Sigmoid colon (tissue), 7 donors: ENCODE measurements around the gene CD276. TPM values are rescaled to one million over a fixed set of nuclear protein-coding genes. Genes with fewer than 3 reads are reported as not detected.
"Not testable (repeated sequence)": the region's sequence is repeated elsewhere in the genome, so short reads cannot be mapped to it uniquely, and the experiment has no call there.

Experiments
- DNase-seq: peaks from one replicate; pipeline ENCODE4 v3.0.0-alpha.2; 2019
- H3K27ac ChIP-seq, 4 donors: fragments of 200-600 bp; sonication (generic); one replicate each; pipeline ENCODE4 v1.5.1; 2016 to 2019; ENCODE audit warnings: mild to moderate bottlenecking in 1 of 4
- H3K27me3 ChIP-seq, 3 donors: fragments of 200-600 bp; sonication (generic); one replicate each; pipeline ENCODE4 v1.5.1; 2019; ENCODE audit warnings: mild to moderate bottlenecking in 1 of 3
- H3K36me3 ChIP-seq, 4 donors: fragments of 200-600 bp; sonication (generic); one replicate each; pipeline ENCODE4 v1.5.1; 2016 to 2019
- H3K4me1 ChIP-seq, 4 donors: fragments of 200-600 bp; sonication (generic); one replicate each; pipeline ENCODE4 v1.5.1; 2017 to 2019
- H3K4me3 ChIP-seq, 4 donors: fragments of 200-600 bp; sonication (generic); one replicate each; pipeline ENCODE4 v1.5.1; 2017 to 2019; ENCODE audit warnings: mild to moderate bottlenecking in 2 of 4, moderate library complexity in 1 of 4
- H3K9me3 ChIP-seq, 4 donors: fragments of 200-600 bp in 3 of 4; sonication (generic) in 3 of 4; one replicate each; pipeline versions ENCODE4 v1.5.1 to v1.6.1; 2013 to 2019
- CTCF ChIP-seq, 4 experiments: fragments of 450-650 bp in 3 of 4; fragments of 200-600 bp in 1 of 4; IDR thresholded peaks; one replicate each; pipeline ENCODE4 v1.5.1; 2016 to 2019; ENCODE audit warnings: antibody characterized with exemption in 4 of 4, mild to moderate bottlenecking in 3 of 4, moderate library complexity in 2 of 4
- EP300 ChIP-seq, 4 donors: sonication (generic); formaldehyde crosslinking; IDR thresholded peaks; one replicate each; pipeline ENCODE4 v1.6.1; 2017; ENCODE audit warnings: antibody characterized with exemption in 4 of 4
- POLR2A ChIP-seq, 2 donors: fragments of 450-650 bp; IDR thresholded peaks; one replicate each; pipeline ENCODE4 v1.6.1; 2016; ENCODE audit warnings: antibody characterized with exemption in 2 of 2, mild to moderate bottlenecking in 2 of 2, moderate library complexity in 2 of 2
- POLR2AphosphoS5 ChIP-seq, 4 donors: sonication (generic); formaldehyde crosslinking; IDR thresholded peaks; one replicate each; pipeline ENCODE4 v1.6.1; 2017; ENCODE audit warnings: antibody characterized with exemption in 4 of 4
- WGBS, 2 donors: extraction: QIAGEN DNeasy Blood & Tissue Kit; methylation state at CpG; one replicate each; pipeline ENCODE4 v1.1.7; 2013; 5-methylcytosine and 5-hydroxymethylcytosine counted together
- intact Hi-C: fragments of 100-400 bp; cut with DNase I; formaldehyde crosslinking; loops from one replicate; pipeline ENCODE4 v1.15.1; 2023
- polyA plus RNA-seq, 3 donors: library from polyadenylated mRNA; stranded (reverse); fragments of 200-250 nt; gene quantifications; one replicate each; pipeline ENCODE4 v1.2.3, GENCODE V29; 2013
- total RNA-seq, 4 donors: library from RNA; depleted of rRNA; stranded (reverse); fragments of >200 nt; gene quantifications; one replicate each; pipeline ENCODE4 v1.1.0, GENCODE V29; 2016
- donor health status: healthy with polysubstance abuse.
- donor health status: Bipolar disorder and iron deficiency.
- donor health status: healthy.

The CD276 gene
- total and polyA plus RNA-seq, 7 donors = 15.7 to 59.8 (median 29.8) TPM

- WGBS, 2 donors = 28 to 30% methylated on average over 13 of the region's 13 CpGs
- DNase-seq = peak; percentile 89
- H3K4me3 ChIP-seq = no peak overlapping the region
Observed at GRCh38 chr15:73700041-73700842, 16.1 kb downstream of the CD276 start.

GRCh38 chr15:73702311-73703239 is 18.4 kb downstream of the CD276 start:
- H3K27me3 ChIP-seq, DNase-seq, H3K4me3 ChIP-seq, H3K4me1 ChIP-seq, H3K27ac ChIP-seq, H3K9me3 ChIP-seq: not testable (repeated sequence)
- WGBS, 2 donors = 91% methylated on average over 33 of the region's 33 CpGs
- intact Hi-C loops = loop anchor here (10.0 kb wide), 1 partner anchor 202 kb away; no protein-coding TSS in a partner anchor
- peaks cover 0 to 45% (median 11%) of the 10 kb centered on the region in 4 donors for H3K36me3 ChIP-seq

More at GRCh38 chr15:73700041-73700842, 16.1 kb downstream of the CD276 start:
- intact Hi-C loops = loop anchor here (1.0 to 10.0 kb wide), 3 partner anchors 23 to 205 kb away; no protein-coding TSS in a partner anchor
- H3K27me3 ChIP-seq = peaks cover 0 to 2% (median 0%) of the 10 kb centered on the region in 3 donors
- H3K36me3 ChIP-seq = peaks cover 0 to 29% (median 2%) of the 10 kb centered on the region in 4 donors
- no peaks in the 10 kb centered on the region for H3K9me3 ChIP-seq
- TF ChIP-seq POLR2A (IDR thresholded peaks at IDR 0.05) (no peak), POLR2AphosphoS5 (IDR thresholded peaks at IDR 0.05) (no peak), CTCF (IDR thresholded peaks at IDR 0.05) (peak; percentile 86 to 90 (median 88)), EP300 (IDR thresholded peaks at IDR 0.05) (no peak)
- H3K27ac ChIP-seq = no peak overlapping the region
- H3K4me1 ChIP-seq = peaks cover 0 to 31% (median 24%) of the 10 kb centered on the region in 4 donors

- DNase-seq, H3K4me1 ChIP-seq, H3K27ac ChIP-seq, H3K4me3 ChIP-seq, H3K27me3 ChIP-seq, H3K9me3 ChIP-seq: not testable (repeated sequence)
- WGBS, 2 donors = 93 to 94% methylated on average over 23 of the region's 23 CpGs
- intact Hi-C loops = loop anchor here (10.0 kb wide), 1 partner anchor 201 kb away; no protein-coding TSS in a partner anchor
- H3K36me3 ChIP-seq = peaks cover 3 to 56% (median 15%) of the 10 kb centered on the region in 4 donors
Observed at GRCh38 chr15:73703601-73704000, 19.4 kb downstream of the CD276 start.

GRCh38 chr15:73704142-73704868 is 20.1 kb downstream of the CD276 start:
- not testable (repeated sequence) for H3K27me3 ChIP-seq, H3K4me3 ChIP-seq, H3K27ac ChIP-seq, H3K4me1 ChIP-seq, H3K9me3 ChIP-seq, DNase-seq
- H3K36me3 ChIP-seq = peaks cover 3 to 63% (median 19%) of the 10 kb centered on the region in 4 donors
- 79 to 87% methylated on average over 23 of the region's 23 CpGs for WGBS, 2 donors
- intact Hi-C loops = loop anchor here (10.0 kb wide), 1 partner anchor 200 kb away; no protein-coding TSS in a partner anchor

- H3K36me3 ChIP-seq = peaks cover 3 to 70% (median 23%) of the 10 kb centered on the region in 4 donors
- no peak for TF ChIP-seq EP300 (IDR thresholded peaks at IDR 0.05)
- peak; percentile 34 to 73 (median 68) for TF ChIP-seq CTCF (IDR thresholded peaks at IDR 0.05)
- no peak overlapping the region for H3K27ac ChIP-seq
- 51 to 53% methylated on average over 13 of the region's 13 CpGs for WGBS, 2 donors
- H3K4me1 ChIP-seq = no peaks in the 10 kb centered on the region
- H3K27me3 ChIP-seq = no peaks in the 10 kb centered on the region
- H3K9me3 ChIP-seq = no peaks in the 10 kb centered on the region
- intact Hi-C loops = loop anchor here (10.0 kb wide), 1 partner anchor 200 kb away; no protein-coding TSS in a partner anchor
- no peak overlapping the region for H3K4me3 ChIP-seq
- DNase-seq = peak; percentile 79
Observed at GRCh38 chr15:73704869-73705645, 20.9 kb downstream of the CD276 start.
